ENCODE data around the gene AMBP. TPM values are rescaled to one million over a fixed set of nuclear protein-coding genes. Genes with fewer than 3 reads are reported as not detected.

Gene AMBP
- total and polyA plus RNA-seq, 2 of the 13 experiments (the other 11 are each of a cell fraction or from before 2014, with no cell fraction given): 1,510 to 2,580 TPM

DNA sequence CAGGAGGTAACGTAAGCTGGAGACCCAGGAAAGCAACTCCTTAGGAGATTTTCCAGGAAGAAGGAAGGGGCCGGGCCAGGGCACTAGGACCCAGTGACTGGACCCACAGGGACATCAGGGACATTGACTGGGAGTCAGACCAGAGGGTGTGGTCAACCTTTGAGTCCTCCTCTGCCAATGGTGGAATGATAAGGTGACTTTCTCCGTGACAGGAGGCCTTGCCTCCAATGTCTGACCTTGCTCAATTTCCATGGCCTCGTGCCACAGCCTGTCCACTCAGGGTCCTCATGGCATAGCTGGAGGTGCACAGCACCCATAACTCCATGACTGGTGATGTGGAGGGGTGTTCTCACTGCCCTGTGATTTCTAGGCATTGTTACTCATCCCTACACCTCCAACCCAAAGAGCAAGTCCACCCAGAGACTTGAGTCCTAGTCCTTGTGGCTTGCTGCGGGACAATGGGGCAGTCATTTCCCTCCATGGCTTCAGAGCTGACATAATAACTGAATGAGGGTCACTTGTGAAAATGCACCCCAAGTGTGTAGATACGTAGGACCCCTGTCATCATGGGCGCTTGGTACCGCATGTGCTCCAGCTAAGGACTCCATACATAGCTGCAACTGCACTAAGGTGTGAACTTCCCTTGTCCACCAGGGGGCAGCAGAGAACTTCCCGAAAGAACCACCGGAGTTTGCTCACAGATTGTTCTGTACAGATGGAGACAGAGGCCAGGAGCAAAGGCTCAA lies 4.1 kb upstream of the AMBP start (continued):
- TF ChIP-seq, protein P1, sequence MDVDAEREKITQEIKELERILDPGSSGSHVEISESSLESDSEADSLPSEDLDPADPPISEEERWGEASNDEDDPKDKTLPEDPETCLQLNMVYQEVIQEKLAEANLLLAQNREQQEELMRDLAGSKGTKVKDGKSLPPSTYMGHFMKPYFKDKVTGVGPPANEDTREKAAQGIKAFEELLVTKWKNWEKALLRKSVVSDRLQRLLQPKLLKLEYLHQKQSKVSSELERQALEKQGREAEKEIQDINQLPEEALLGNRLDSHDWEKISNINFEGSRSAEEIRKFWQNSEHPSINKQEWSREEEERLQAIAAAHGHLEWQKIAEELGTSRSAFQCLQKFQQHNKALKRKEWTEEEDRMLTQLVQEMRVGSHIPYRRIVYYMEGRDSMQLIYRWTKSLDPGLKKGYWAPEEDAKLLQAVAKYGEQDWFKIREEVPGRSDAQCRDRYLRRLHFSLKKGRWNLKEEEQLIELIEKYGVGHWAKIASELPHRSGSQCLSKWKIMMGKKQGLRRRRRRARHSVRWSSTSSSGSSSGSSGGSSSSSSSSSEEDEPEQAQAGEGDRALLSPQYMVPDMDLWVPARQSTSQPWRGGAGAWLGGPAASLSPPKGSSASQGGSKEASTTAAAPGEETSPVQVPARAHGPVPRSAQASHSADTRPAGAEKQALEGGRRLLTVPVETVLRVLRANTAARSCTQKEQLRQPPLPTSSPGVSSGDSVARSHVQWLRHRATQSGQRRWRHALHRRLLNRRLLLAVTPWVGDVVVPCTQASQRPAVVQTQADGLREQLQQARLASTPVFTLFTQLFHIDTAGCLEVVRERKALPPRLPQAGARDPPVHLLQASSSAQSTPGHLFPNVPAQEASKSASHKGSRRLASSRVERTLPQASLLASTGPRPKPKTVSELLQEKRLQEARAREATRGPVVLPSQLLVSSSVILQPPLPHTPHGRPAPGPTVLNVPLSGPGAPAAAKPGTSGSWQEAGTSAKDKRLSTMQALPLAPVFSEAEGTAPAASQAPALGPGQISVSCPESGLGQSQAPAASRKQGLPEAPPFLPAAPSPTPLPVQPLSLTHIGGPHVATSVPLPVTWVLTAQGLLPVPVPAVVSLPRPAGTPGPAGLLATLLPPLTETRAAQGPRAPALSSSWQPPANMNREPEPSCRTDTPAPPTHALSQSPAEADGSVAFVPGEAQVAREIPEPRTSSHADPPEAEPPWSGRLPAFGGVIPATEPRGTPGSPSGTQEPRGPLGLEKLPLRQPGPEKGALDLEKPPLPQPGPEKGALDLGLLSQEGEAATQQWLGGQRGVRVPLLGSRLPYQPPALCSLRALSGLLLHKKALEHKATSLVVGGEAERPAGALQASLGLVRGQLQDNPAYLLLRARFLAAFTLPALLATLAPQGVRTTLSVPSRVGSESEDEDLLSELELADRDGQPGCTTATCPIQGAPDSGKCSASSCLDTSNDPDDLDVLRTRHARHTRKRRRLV (CRISPR knock-in tag; IDR thresholded peaks at IDR 0.05): no peak
- TF ChIP-seq, protein P2, sequence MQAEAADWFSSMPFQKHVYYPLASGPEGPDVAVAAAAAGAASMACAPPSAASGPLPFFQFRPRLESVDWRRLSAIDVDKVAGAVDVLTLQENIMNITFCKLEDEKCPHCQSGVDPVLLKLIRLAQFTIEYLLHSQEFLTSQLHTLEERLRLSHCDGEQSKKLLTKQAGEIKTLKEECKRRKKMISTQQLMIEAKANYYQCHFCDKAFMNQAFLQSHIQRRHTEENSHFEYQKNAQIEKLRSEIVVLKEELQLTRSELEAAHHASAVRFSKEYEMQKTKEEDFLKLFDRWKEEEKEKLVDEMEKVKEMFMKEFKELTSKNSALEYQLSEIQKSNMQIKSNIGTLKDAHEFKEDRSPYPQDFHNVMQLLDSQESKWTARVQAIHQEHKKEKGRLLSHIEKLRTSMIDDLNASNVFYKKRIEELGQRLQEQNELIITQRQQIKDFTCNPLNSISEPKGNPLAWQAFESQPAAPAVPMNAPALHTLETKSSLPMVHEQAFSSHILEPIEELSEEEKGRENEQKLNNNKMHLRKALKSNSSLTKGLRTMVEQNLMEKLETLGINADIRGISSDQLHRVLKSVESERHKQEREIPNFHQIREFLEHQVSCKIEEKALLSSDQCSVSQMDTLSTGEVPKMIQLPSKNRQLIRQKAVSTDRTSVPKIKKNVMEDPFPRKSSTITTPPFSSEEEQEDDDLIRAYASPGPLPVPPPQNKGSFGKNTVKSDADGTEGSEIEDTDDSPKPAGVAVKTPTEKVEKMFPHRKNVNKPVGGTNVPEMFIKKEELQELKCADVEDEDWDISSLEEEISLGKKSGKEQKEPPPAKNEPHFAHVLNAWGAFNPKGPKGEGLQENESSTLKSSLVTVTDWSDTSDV (CRISPR knock-in tag; IDR thresholded peaks at IDR 0.05): no peak
- TF ChIP-seq SAFB2 (CRISPR knock-in tag; IDR thresholded peaks at IDR 0.05; ENCODE audit: borderline replicate concordance, low read depth) (no peak; the same call in 1 of the 2 replicates), FOSL1 (CRISPR knock-in tag; IDR thresholded peaks at IDR 0.05; ENCODE audit: borderline replicate concordance) (no peak), NR2C2 (CRISPR knock-in tag; IDR thresholded peaks at IDR 0.05; ENCODE audit: borderline replicate concordance) (peak; percentile 51; the same call in 1 of the 2 replicates), YEATS4 (CRISPR knock-in tag; IDR thresholded peaks at IDR 0.05; ENCODE audit: borderline replicate concordance) (peak; percentile 53; the same call in 1 of the 2 replicates), ZMAT3 (CRISPR knock-in tag; conservative IDR thresholded peaks at IDR 0.05) (0 out of 2 replicates have a peak, but pooled peaks have one; percentile 11), RBM22 (optimal IDR thresholded peaks at IDR 0.05; ENCODE audit: low read length) (no peak), SMC3 (IDR thresholded peaks at IDR 0.05; ENCODE audit: low read length) (peak; percentile 96), ZC3H4 (CRISPR knock-in tag; IDR thresholded peaks at IDR 0.05; ENCODE audit: borderline replicate concordance) (peak; percentile 30), NKX3-1 (CRISPR knock-in tag; IDR thresholded peaks at IDR 0.05) (no peak; the same call in 1 of the 2 replicates), AHR (CRISPR knock-in tag; IDR thresholded peaks at IDR 0.05) (0 out of 2 replicates have a peak, but pooled peaks have one; percentile 68), NFATC3 (CRISPR knock-in tag; IDR thresholded peaks at IDR 0.05) (0 out of 2 replicates have a peak, but pooled peaks have one; percentile 17), RXRA (CRISPR knock-in tag; IDR thresholded peaks at IDR 0.05) (peak; percentile 91)
- TF ChIP-seq, protein P3, sequence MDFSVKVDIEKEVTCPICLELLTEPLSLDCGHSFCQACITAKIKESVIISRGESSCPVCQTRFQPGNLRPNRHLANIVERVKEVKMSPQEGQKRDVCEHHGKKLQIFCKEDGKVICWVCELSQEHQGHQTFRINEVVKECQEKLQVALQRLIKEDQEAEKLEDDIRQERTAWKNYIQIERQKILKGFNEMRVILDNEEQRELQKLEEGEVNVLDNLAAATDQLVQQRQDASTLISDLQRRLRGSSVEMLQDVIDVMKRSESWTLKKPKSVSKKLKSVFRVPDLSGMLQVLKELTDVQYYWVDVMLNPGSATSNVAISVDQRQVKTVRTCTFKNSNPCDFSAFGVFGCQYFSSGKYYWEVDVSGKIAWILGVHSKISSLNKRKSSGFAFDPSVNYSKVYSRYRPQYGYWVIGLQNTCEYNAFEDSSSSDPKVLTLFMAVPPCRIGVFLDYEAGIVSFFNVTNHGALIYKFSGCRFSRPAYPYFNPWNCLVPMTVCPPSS (IDR thresholded peaks at IDR 0.05): no peak
- TF ChIP-seq, protein P4, sequence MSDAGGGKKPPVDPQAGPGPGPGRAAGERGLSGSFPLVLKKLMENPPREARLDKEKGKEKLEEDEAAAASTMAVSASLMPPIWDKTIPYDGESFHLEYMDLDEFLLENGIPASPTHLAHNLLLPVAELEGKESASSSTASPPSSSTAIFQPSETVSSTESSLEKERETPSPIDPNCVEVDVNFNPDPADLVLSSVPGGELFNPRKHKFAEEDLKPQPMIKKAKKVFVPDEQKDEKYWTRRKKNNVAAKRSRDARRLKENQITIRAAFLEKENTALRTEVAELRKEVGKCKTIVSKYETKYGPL (CRISPR knock-in tag; IDR thresholded peaks at IDR 0.05): no peak
- TF ChIP-seq, protein P5, sequence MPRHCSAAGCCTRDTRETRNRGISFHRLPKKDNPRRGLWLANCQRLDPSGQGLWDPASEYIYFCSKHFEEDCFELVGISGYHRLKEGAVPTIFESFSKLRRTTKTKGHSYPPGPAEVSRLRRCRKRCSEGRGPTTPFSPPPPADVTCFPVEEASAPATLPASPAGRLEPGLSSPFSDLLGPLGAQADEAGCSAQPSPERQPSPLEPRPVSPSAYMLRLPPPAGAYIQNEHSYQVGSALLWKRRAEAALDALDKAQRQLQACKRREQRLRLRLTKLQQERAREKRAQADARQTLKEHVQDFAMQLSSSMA (CRISPR knock-in tag; IDR thresholded peaks at IDR 0.05): peak; percentile 94
